Measurements from ENCODE around the gene LHX2. TPM values are rescaled to one million over a fixed set of nuclear protein-coding genes. Genes with fewer than 3 reads are reported as not detected.
A peak's percentile ranks its signal among the peaks of the same experiment; 100 is the strongest.

The LHX2 gene
- polyA plus RNA-seq, 1 of the 3 experiments (the other 2 are of a cell fraction): not detected

DNA sequence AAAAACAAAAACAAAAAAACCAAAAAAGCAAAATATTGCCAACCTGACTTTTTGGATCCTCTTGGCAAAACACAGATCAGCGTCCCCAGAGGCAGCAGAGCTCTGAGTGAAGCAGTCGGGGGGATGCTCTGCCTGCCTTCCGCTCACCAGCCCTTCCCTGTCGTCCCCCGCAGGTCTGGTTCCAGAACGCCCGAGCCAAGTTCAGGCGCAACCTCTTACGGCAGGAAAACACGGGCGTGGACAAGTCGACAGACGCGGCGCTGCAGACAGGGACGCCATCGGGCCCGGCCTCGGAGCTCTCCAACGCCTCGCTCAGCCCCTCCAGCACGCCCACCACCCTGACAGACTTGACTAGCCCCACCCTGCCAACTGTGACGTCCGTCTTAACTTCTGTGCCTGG is 20.7 kb downstream of the LHX2 start:
- no peak for TF ChIP-seq TEAD4 (IDR thresholded peaks at IDR 0.05; ENCODE audit: borderline replicate concordance, insufficient read depth)
- TF ChIP-seq, protein P1, sequence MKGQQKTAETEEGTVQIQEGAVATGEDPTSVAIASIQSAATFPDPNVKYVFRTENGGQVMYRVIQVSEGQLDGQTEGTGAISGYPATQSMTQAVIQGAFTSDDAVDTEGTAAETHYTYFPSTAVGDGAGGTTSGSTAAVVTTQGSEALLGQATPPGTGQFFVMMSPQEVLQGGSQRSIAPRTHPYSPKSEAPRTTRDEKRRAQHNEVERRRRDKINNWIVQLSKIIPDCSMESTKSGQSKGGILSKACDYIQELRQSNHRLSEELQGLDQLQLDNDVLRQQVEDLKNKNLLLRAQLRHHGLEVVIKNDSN (IDR thresholded peaks at IDR 0.05; ENCODE audit: borderline replicate concordance, low read depth): no peak
- TF ChIP-seq CHD2 (IDR thresholded peaks at IDR 0.05; ENCODE audit: low read length, partially characterized antibody): no peak
- TF ChIP-seq NFIC (IDR thresholded peaks at IDR 0.05; ENCODE audit: borderline replicate concordance): no peak
- no peak for TF ChIP-seq TAF1 (IDR thresholded peaks at IDR 0.05; ENCODE audit: borderline replicate concordance, low read depth, low read length)
- TF ChIP-seq RAD21 (IDR thresholded peaks at IDR 0.05; ENCODE audit: low read length): no peak
- TF ChIP-seq, protein P2, sequence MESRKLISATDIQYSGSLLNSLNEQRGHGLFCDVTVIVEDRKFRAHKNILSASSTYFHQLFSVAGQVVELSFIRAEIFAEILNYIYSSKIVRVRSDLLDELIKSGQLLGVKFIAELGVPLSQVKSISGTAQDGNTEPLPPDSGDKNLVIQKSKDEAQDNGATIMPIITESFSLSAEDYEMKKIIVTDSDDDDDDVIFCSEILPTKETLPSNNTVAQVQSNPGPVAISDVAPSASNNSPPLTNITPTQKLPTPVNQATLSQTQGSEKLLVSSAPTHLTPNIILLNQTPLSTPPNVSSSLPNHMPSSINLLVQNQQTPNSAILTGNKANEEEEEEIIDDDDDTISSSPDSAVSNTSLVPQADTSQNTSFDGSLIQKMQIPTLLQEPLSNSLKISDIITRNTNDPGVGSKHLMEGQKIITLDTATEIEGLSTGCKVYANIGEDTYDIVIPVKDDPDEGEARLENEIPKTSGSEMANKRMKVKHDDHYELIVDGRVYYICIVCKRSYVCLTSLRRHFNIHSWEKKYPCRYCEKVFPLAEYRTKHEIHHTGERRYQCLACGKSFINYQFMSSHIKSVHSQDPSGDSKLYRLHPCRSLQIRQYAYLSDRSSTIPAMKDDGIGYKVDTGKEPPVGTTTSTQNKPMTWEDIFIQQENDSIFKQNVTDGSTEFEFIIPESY (IDR thresholded peaks at IDR 0.05; ENCODE audit: borderline replicate concordance, low read depth): no peak
- Histone ChIP-seq H3K4me3 (ENCODE audit: low read depth in 2 of 2, low read length in 1 of 2) (no peak overlapping the region; a peak in 1 of 4 replicates), H4K20me1 (ENCODE audit: insufficient read depth) (0 out of 2 replicates have a peak, but pooled peaks cover 3% of the 10 kb centered on the region), H3K9ac (no peak overlapping the region), H3K4me2 (peak overlapping the region; percentile 52; the same call in 1 of the 2 replicates), H3K27ac (ENCODE audit: low read depth in 2 of 2, low read length in 1 of 2) (no peak overlapping the region), H3K79me2 (ENCODE audit: insufficient read depth) (no peaks in the 10 kb centered on the region), H3K27me3 (ENCODE audit: insufficient read depth) (peaks cover 87% of the 10 kb centered on the region), H3F3A (replicated peaks; ENCODE audit: insufficient read depth) (no peaks in the 10 kb centered on the region), H2AFZ (ENCODE audit: low read depth) (no peak overlapping the region), H3K9me3 (no peaks in the 10 kb centered on the region), H3K9me2 (no peaks in the 10 kb centered on the region), H3K4me1 (ENCODE audit: control insufficient read depth in 1 of 2, insufficient read depth in 2 of 2, low read depth in 1 of 2, low read length in 1 of 2) (peaks cover 0 to 6% of the 10 kb centered on the region in 2 experiments; a peak in 1 of 4 replicates), H3K36me3 (replicated peaks in 1 of 2; ENCODE audit: control insufficient read depth in 1 of 2, insufficient read depth in 2 of 2, low read length in 1 of 2) (no peaks in the 10 kb centered on the region)
- WGBS (ENCODE audit: low lambda C conversion rate): 19% methylated on average over 14 of the region's 24 CpGs
- DNase-seq: peak; percentile 54
- CTCF ChIA-PET: interaction anchor here (1.0 to 5.9 kb wide), 2 partner anchors 9 to 56 kb away, joined by 3 to 38 read pairs; no protein-coding TSS in a partner anchor
- POLR2A ChIA-PET: no interaction called here

DNA sequence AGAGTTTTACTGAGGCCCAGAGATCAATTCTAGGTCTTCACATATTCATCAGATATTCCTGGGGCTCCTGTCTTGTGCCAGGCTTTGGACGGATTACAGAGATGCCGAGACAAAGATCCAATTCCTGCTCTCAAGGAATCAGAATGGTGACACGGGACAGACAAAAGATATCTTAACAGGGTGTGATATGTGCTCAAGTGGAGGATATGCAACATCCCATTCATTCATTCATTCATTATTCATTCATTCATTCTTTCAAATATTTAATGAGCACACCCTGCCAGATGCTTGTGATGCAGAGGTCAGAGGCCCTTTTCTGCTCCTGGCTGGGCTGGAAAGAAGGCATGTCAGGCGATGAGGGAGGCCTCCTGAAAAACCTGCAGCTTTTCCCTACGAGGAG is 21.8 kb downstream of the LHX2 start:
- Histone ChIP-seq H2AFZ (ENCODE audit: low read depth) (no peak overlapping the region), H3K9me2 (no peaks in the 10 kb centered on the region), H3K4me3 (ENCODE audit: low read depth in 2 of 2, low read length in 1 of 2) (no peak overlapping the region), H3K27me3 (ENCODE audit: insufficient read depth) (peaks cover 88% of the 10 kb centered on the region), H3K9ac (no peak overlapping the region), H3F3A (replicated peaks; ENCODE audit: insufficient read depth) (no peaks in the 10 kb centered on the region), H3K9me3 (no peaks in the 10 kb centered on the region), H3K4me2 (no peak overlapping the region), H3K27ac (ENCODE audit: low read depth in 2 of 2, low read length in 1 of 2) (no peak overlapping the region), H4K20me1 (ENCODE audit: insufficient read depth) (0 out of 2 replicates have a peak, but pooled peaks cover 3% of the 10 kb centered on the region), H3K79me2 (ENCODE audit: insufficient read depth) (no peaks in the 10 kb centered on the region), H3K4me1 (ENCODE audit: control insufficient read depth in 1 of 2, insufficient read depth in 2 of 2, low read depth in 1 of 2, low read length in 1 of 2) (peaks cover 0 to 6% of the 10 kb centered on the region in 2 experiments; a peak in 1 of 4 replicates), H3K36me3 (replicated peaks in 1 of 2; ENCODE audit: control insufficient read depth in 1 of 2, insufficient read depth in 2 of 2, low read length in 1 of 2) (no peaks in the 10 kb centered on the region)
- TF ChIP-seq, protein P3, sequence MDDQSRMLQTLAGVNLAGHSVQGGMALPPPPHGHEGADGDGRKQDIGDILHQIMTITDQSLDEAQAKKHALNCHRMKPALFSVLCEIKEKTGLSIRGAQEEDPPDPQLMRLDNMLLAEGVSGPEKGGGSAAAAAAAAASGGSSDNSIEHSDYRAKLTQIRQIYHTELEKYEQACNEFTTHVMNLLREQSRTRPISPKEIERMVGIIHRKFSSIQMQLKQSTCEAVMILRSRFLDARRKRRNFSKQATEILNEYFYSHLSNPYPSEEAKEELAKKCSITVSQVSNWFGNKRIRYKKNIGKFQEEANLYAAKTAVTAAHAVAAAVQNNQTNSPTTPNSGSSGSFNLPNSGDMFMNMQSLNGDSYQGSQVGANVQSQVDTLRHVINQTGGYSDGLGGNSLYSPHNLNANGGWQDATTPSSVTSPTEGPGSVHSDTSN (IDR thresholded peaks at IDR 0.05): no peak
- TF ChIP-seq POLR2AphosphoS5 (IDR thresholded peaks at IDR 0.05; ENCODE audit: low read depth, low read length) (no peak), TCF12 (IDR thresholded peaks at IDR 0.05) (no peak), TEAD4 (IDR thresholded peaks at IDR 0.05; ENCODE audit: borderline replicate concordance, insufficient read depth) (no peak), EP300 (IDR thresholded peaks at IDR 0.05; ENCODE audit: borderline replicate concordance in 1 of 2, low read depth in 1 of 2, low read length in 1 of 2) (no peak), TAF1 (IDR thresholded peaks at IDR 0.05; ENCODE audit: borderline replicate concordance, low read depth, low read length) (no peak), MEF2A (IDR thresholded peaks at IDR 0.05; ENCODE audit: borderline replicate concordance, low read depth) (no peak), FOXM1 (IDR thresholded peaks at IDR 0.05; ENCODE audit: low read depth) (no peak)
- 58% methylated on average over 4 of the region's 5 CpGs for WGBS (ENCODE audit: low lambda C conversion rate)
- ChIA-PET POLR2A (no interaction called here), CTCF (interaction anchor here (5.9 kb wide), 1 partner anchor 7 kb away, joined by 38 read pairs; no protein-coding TSS in a partner anchor)
- DNase-seq: no peak
